ENCODE measurements around the gene FAM227A. TPM values are rescaled to one million over a fixed set of nuclear protein-coding genes. Genes with fewer than 3 reads are reported as not detected.

FAM227A gene
- total and polyA plus RNA-seq, 2 experiments from 2014 or later: 0.51 to 2.9 TPM

DNA sequence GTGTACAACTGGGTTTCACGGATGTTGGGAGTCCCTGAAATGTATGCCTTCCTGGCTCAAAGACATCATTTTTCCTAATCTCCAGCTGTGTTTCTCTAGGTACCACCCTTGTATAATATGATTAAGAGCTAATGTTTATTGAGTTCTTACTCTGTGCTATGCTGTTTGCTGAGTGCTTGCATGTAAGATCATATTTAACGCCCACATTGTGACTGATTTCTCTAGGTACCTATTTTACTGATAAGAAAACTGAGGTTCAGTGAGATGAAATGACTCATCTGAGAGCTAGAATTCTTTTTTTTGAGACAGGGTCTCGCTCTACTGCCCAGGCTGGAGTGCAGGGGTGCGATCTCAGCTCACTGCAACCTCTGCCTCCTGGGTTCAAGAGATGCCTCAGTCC, 42.6 kb downstream of the FAM227A start:
- no peak overlapping the region for H2AFZ ChIP-seq
- H3K4me3 ChIP-seq: no peak overlapping the region
- H3K27ac ChIP-seq: no peak overlapping the region
- TF ChIP-seq EZH2phosphoT487 (IDR thresholded peaks at IDR 0.05; ENCODE audit: low read depth, severe bottlenecking, unreplicated experiment): no peak
- TF ChIP-seq, protein P1, sequence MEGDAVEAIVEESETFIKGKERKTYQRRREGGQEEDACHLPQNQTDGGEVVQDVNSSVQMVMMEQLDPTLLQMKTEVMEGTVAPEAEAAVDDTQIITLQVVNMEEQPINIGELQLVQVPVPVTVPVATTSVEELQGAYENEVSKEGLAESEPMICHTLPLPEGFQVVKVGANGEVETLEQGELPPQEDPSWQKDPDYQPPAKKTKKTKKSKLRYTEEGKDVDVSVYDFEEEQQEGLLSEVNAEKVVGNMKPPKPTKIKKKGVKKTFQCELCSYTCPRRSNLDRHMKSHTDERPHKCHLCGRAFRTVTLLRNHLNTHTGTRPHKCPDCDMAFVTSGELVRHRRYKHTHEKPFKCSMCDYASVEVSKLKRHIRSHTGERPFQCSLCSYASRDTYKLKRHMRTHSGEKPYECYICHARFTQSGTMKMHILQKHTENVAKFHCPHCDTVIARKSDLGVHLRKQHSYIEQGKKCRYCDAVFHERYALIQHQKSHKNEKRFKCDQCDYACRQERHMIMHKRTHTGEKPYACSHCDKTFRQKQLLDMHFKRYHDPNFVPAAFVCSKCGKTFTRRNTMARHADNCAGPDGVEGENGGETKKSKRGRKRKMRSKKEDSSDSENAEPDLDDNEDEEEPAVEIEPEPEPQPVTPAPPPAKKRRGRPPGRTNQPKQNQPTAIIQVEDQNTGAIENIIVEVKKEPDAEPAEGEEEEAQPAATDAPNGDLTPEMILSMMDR (IDR thresholded peaks at IDR 0.05; ENCODE audit: poor library complexity): no peak
- no peaks in the 10 kb centered on the region for H3K9me2 ChIP-seq (replicated peaks; ENCODE audit: insufficient read depth)
- H3K27me3 ChIP-seq: no peaks in the 10 kb centered on the region
- no peaks in the 10 kb centered on the region for H3K36me3 ChIP-seq (replicated peaks; ENCODE audit: insufficient read depth, low read depth)
- DNase-seq (ENCODE audit: low spot score): no peak
- WGBS (ENCODE audit: low lambda C conversion rate, missing lambda C conversion rate): 89% methylated on average over 4 of the region's 4 CpGs
- H4K20me1 ChIP-seq (ENCODE audit: insufficient read depth, poor library complexity, severe bottlenecking): no peaks in the 10 kb centered on the region
- H3K4me2 ChIP-seq: no peak overlapping the region
- no peaks in the 10 kb centered on the region for H3K79me2 ChIP-seq
- no peaks in the 10 kb centered on the region for H3K4me1 ChIP-seq (ENCODE audit: insufficient read depth)
- H3K9me3 ChIP-seq (ENCODE audit: low read depth): no peaks in the 10 kb centered on the region

GRCh38 chr22:38612217-38613006, 43.8 kb downstream of the FAM227A start:
- H3K27ac ChIP-seq: no peak overlapping the region
- H3K4me1 ChIP-seq (ENCODE audit: insufficient read depth): no peaks in the 10 kb centered on the region
- no peak for DNase-seq (ENCODE audit: low spot score)
- WGBS (ENCODE audit: low lambda C conversion rate, missing lambda C conversion rate): 92% methylated on average over 5 of the region's 5 CpGs
- H3K9me2 ChIP-seq (replicated peaks; ENCODE audit: insufficient read depth): no peaks in the 10 kb centered on the region
- H3K36me3 ChIP-seq (replicated peaks; ENCODE audit: insufficient read depth, low read depth): no peaks in the 10 kb centered on the region
- H3K4me3 ChIP-seq: no peak overlapping the region
- no peaks in the 10 kb centered on the region for H3K27me3 ChIP-seq
- no peak overlapping the region for H2AFZ ChIP-seq
- no peaks in the 10 kb centered on the region for H4K20me1 ChIP-seq (ENCODE audit: insufficient read depth, poor library complexity, severe bottlenecking)
- no peak for TF ChIP-seq EZH2phosphoT487 (IDR thresholded peaks at IDR 0.05; ENCODE audit: low read depth, severe bottlenecking, unreplicated experiment)
- no peak for TF ChIP-seq EZH2 (IDR thresholded peaks at IDR 0.05; ENCODE audit: borderline replicate concordance)
- TF ChIP-seq, protein P1 (IDR thresholded peaks at IDR 0.05; ENCODE audit: poor library complexity): no peak
- no peak overlapping the region for H3K4me2 ChIP-seq
- no peaks in the 10 kb centered on the region for H3K79me2 ChIP-seq
- H3K9me3 ChIP-seq (ENCODE audit: low read depth): no peaks in the 10 kb centered on the region

- DNase-seq (ENCODE audit: low spot score): no peak
- Histone ChIP-seq H3K27ac (no peak overlapping the region), H3K79me2 (no peaks in the 10 kb centered on the region), H4K20me1 (ENCODE audit: insufficient read depth, poor library complexity, severe bottlenecking) (no peaks in the 10 kb centered on the region), H3K4me3 (no peak overlapping the region), H3K4me1 (ENCODE audit: insufficient read depth) (no peaks in the 10 kb centered on the region), H3K9me2 (replicated peaks; ENCODE audit: insufficient read depth) (no peaks in the 10 kb centered on the region), H3K36me3 (replicated peaks; ENCODE audit: insufficient read depth, low read depth) (no peaks in the 10 kb centered on the region), H3K4me2 (no peak overlapping the region), H3K27me3 (no peaks in the 10 kb centered on the region), H3K9me3 (ENCODE audit: low read depth) (no peaks in the 10 kb centered on the region), H2AFZ (no peak overlapping the region)
- WGBS (ENCODE audit: low lambda C conversion rate, missing lambda C conversion rate): 97% methylated on average over 5 of the region's 5 CpGs
- TF ChIP-seq, protein P1 (IDR thresholded peaks at IDR 0.05; ENCODE audit: poor library complexity): no peak
- TF ChIP-seq EZH2phosphoT487 (IDR thresholded peaks at IDR 0.05; ENCODE audit: low read depth, severe bottlenecking, unreplicated experiment): no peak
- TF ChIP-seq EZH2 (IDR thresholded peaks at IDR 0.05; ENCODE audit: borderline replicate concordance): no peak
These were observed 44.6 kb downstream of the FAM227A start for GRCh38 chr22:38611559-38611958.

Data from hepatocyte (in vitro differentiated cells).